Measurements from ENCODE around the gene RNF2.
"Not testable (repeated sequence)": the region's sequence is repeated elsewhere in the genome, so short reads cannot be mapped to it uniquely, and the experiment has no call there.

RNF2 gene

GRCh38 chr1:185044981-185045813 is at the start of gene RNF2:
RNF2 (plus strand) TSS chr1:185045558; CDS start chr1:185087554, 41,996 bp downstream.
- DNase-seq = peak; percentile 85

DNA sequence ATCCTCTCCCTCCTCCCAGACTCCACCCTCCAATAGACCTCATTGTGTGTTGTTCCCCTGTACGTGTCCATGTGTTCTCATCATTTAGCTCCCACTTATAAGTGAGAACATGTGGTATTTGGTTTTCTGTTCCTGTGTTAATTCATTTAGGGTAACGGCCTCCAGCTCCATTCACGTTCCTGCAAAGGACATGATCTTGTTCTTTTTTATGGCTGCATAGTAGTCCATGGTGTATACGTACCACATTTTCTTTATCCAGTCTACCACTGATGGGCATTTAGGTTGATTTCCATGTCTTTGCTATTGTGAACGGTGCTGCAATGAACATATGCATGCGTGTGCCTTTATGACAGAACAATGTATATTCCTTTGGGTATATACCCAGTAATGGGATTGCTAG is 45.4 kb upstream of the RNF2 start:
- not testable (repeated sequence) for DNase-seq

- DNase-seq = not testable (repeated sequence)
Observed at GRCh38 chr1:185001312-185001880, 44.0 kb upstream of the RNF2 start.

- DNase-seq = no peak
Observed at GRCh38 chr1:185008838-185009237, 36.5 kb upstream of the RNF2 start.

GRCh38 chr1:185010361-185010760 is 35.0 kb upstream of the RNF2 start:
- DNase-seq = no peak

GRCh38 chr1:185014941-185015340 is 30.4 kb upstream of the RNF2 start:
- no peak for DNase-seq

DNA sequence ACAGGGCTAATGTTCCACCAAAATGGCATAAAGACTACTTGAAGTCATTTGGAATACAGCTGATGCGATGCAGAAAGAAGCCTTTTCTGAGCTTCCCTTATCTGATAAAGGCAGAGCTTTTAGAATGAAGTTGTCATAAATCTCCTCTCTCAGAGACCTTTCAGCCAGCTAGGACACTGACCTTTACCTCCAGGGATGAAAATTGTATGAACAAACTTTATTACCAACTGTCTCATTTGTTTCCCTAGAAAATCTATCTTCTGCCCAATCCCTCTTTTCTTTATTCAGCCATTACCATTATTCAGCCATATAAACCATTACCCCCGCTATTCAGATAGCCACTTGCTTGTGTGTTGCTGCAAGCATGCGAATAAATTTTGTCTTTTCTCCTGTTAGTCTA is 29.7 kb upstream of the RNF2 start:
- no peak for DNase-seq

DNA sequence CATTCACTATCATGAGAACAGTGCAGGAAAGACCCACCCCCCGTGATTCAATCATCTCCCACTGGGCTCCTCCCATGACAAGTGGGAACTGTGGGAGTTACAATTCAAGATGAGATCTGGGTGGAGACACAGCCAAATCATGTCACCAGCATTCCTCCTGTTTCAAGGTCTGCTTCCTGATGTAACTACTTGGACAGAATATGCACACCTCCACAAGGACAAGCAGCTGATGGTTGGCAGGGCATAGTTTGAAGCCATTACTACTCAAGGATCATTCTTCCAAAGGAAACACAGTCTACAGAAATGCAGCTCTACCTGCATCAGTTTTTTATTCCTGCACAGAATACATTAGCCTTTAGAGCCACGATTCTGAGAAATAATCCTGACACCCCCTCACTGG is 28.5 kb upstream of the RNF2 start:
- DNase-seq = no peak

GRCh38 chr1:185017338-185017737 is 28.0 kb upstream of the RNF2 start:
- DNase-seq = no peak

GRCh38 chr1:185017966-185018365 is 27.4 kb upstream of the RNF2 start:
- DNase-seq = no peak

GRCh38 chr1:185027252-185027882 is 18.0 kb upstream of the RNF2 start:
- no peak for DNase-seq

- no peak for DNase-seq
Observed at GRCh38 chr1:185033686-185034085, 11.7 kb upstream of the RNF2 start.

DNA sequence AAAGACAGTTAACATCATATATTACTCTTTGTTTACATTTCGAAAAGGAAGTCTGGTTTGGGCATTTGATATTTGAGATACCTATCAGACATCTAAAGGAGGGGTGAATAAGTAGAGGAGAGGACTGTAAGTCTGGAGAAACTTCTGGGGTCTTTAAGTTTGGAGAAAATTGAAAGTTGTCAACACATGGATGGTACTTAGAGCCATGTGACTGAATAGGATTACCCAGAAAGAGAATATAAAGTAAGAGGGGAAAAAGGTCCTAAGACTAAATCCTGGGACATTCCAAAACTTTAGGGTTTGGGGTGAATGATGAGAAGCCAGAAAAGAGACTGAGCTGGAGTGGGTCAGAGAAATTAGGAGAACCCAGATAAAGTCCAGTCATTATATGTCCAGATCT is 10.1 kb upstream of the RNF2 start:
- no peak for DNase-seq

DNA sequence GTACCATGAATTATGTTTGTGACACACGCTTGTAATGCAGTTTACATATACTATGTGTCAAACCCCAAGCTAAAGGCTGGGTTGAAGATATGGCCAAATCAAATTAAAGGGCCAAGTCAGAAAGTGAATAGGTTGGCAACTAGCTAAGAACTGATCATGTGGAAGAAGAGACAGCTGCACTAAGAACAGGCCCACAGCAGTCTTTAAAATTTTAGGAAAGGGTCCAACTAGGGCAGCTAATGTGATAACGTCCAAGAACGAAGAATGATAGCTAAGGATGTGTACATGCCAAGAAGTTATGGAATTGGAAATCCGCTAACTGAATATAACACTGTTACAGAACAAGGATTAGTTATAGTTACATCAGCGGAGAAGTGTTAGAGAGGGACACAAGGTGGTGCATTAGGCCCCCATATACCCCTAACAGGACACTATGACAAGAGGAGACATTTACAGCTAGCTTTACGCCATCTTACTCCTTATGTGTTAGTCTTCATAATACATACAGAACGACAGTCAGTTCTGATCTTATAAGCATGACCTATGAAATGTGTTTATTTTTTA is 6.5 kb upstream of the RNF2 start:
- no peak for DNase-seq

- no peak for DNase-seq
Observed at GRCh38 chr1:185039726-185040407, 5.5 kb upstream of the RNF2 start.

DNA sequence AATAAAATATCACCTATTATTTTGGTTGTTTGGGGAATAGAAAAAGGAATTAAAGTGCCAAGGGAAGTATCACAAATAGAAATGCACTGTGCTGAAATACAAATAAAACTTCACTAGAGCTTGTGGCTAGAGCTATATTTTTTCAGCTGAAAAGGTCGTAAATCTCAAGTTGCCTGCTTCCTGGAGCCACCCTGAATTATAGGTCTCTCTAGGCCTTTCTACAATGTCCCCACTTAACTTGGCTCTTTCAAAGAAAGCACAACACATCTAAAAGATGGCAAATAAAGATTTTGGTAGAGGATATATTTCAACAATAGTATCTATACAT is 5.0 kb upstream of the RNF2 start:
- no peak for DNase-seq

- no peak for DNase-seq
Observed at GRCh38 chr1:185041742-185042141, 3.6 kb upstream of the RNF2 start.

GRCh38 chr1:185042737-185043136 is 2.6 kb upstream of the RNF2 start:
- DNase-seq = no peak

DNA sequence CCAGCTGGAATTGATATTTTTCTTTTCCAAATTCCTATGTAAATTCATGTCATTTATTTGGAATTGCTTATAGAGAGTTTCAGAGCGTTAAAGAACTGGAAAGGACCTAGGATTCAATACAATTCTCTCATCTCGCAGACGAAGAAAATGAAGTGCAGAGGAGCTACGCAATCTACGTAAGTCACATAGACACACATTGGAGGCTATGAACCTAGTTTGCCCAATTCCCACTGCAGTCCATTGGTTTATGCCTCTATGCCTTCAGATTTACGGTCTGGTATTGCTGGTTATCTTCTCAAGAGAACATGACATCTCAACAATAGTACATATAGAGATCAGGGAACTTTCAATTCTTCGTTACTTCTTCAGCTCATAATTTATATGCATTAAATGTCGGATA is 971 bp upstream of the RNF2 start:
- DNase-seq = no peak

DNA sequence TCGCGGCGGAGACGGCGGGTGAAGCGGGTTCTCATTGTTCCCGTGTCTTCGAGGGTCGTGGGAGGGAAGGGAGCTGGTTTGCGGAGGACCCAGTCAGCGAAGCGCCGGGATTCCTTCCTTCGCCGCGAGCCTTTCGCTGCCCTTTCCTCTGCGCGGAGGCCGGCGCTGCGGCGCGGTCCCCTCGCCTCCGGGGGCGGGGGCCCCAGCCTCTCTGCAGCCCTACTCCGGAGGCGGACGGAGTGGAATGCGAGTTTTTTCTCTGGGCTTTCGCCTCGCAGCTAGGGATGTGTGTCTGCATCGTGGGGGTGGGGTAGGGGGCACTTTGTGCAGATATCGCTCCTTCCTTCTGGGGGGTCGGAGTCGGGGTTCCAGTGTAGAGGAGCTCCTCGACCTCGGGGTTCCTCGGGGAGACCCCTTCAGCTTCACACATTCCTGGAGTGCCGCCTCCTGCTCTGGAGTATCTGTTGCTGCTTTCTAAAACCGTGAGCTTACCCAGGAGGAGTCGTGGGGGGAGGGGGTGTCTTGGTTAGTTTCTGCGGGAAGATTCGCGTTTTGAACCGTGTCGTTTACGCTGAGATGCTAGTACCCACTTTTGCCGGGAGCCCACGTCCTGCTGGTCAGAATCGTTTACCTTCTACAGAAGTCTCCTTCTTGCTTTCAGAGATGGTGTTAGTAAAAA is 595 bp downstream of the RNF2 start:
- DNase-seq = peak; percentile 11

- no peak for DNase-seq
Observed at GRCh38 chr1:185046668-185047067, 1.3 kb downstream of the RNF2 start.

- no peak for DNase-seq
Observed at GRCh38 chr1:185049670-185050069, 4.3 kb downstream of the RNF2 start.

All from CD4-positive, alpha-beta T cell treated with Interleukin-21 for 1 hour (primary cell).